ENCODE data around the gene PARN. TPM values are rescaled to one million over a fixed set of nuclear protein-coding genes. Genes with fewer than 3 reads are reported as not detected.

The PARN gene
- total RNA-seq, 3 donors from 2014 or later: 33.3 to 59.3 (median 44.2) TPM

- Histone ChIP-seq H3K36me3 (no peaks in the 10 kb centered on the region), H3K9me3 (no peaks in the 10 kb centered on the region), H3K4me3 (no peak overlapping the region), H3K27ac (no peak overlapping the region), H3K4me1 (no peaks in the 10 kb centered on the region), H3K27me3 (no peaks in the 10 kb centered on the region)
- TF ChIP-seq CTCF (IDR thresholded peaks at IDR 0.05): no peak
- no peak for TF ChIP-seq POLR2A (IDR thresholded peaks at IDR 0.05)
- TF ChIP-seq POLR2AphosphoS5 (IDR thresholded peaks at IDR 0.05): no peak
- intact Hi-C loops (cut with DNase I; ENCODE audit: low total_unique reads): no loop called here
- DNase-seq (ENCODE audit: low spot score in 2 of 2): no peak
These were observed 65.0 kb downstream of the PARN start for GRCh38 chr16:14564861-14565687.

GRCh38 chr16:14564323-14564722, 65.7 kb downstream of the PARN start:
- H3K27ac ChIP-seq: no peak overlapping the region
- H3K27me3 ChIP-seq: no peaks in the 10 kb centered on the region
- H3K4me3 ChIP-seq: no peak overlapping the region
- H3K9me3 ChIP-seq: no peaks in the 10 kb centered on the region
- H3K4me1 ChIP-seq: no peaks in the 10 kb centered on the region
- TF ChIP-seq POLR2AphosphoS5 (IDR thresholded peaks at IDR 0.05): no peak
- no peak for TF ChIP-seq POLR2A (IDR thresholded peaks at IDR 0.05)
- TF ChIP-seq CTCF (IDR thresholded peaks at IDR 0.05): no peak
- DNase-seq (ENCODE audit: low spot score in 2 of 2): no peak
- no peaks in the 10 kb centered on the region for H3K36me3 ChIP-seq
- intact Hi-C loops (cut with DNase I; ENCODE audit: low total_unique reads): no loop called here

GRCh38 chr16:14562691-14563491, 67.2 kb downstream of the PARN start:
- Histone ChIP-seq H3K9me3 (no peaks in the 10 kb centered on the region), H3K27ac (no peak overlapping the region), H3K4me3 (no peak overlapping the region), H3K27me3 (no peaks in the 10 kb centered on the region), H3K36me3 (no peaks in the 10 kb centered on the region), H3K4me1 (no peaks in the 10 kb centered on the region)
- no peak for TF ChIP-seq POLR2A (IDR thresholded peaks at IDR 0.05)
- TF ChIP-seq CTCF (IDR thresholded peaks at IDR 0.05): no peak
- intact Hi-C loops (cut with DNase I; ENCODE audit: low total_unique reads): no loop called here
- no peak for DNase-seq (ENCODE audit: low spot score in 2 of 2)

GRCh38 chr16:14560523-14560922, 69.5 kb downstream of the PARN start:
- TF ChIP-seq POLR2A (IDR thresholded peaks at IDR 0.05): no peak
- TF ChIP-seq POLR2AphosphoS5 (IDR thresholded peaks at IDR 0.05): no peak
- TF ChIP-seq CTCF (IDR thresholded peaks at IDR 0.05): no peak
- no peak for DNase-seq (ENCODE audit: low spot score in 2 of 2)
- H3K27ac ChIP-seq: no peak overlapping the region
- no peaks in the 10 kb centered on the region for H3K27me3 ChIP-seq
- no peak overlapping the region for H3K4me3 ChIP-seq
- H3K36me3 ChIP-seq: no peaks in the 10 kb centered on the region
- H3K9me3 ChIP-seq: no peaks in the 10 kb centered on the region
- intact Hi-C loops (cut with DNase I; ENCODE audit: low total_unique reads): no loop called here
- H3K4me1 ChIP-seq: no peaks in the 10 kb centered on the region

GRCh38 chr16:14559809-14560241, 70.2 kb downstream of the PARN start:
- no peaks in the 10 kb centered on the region for H3K36me3 ChIP-seq
- DNase-seq (ENCODE audit: low spot score in 2 of 2): no peak
- no peaks in the 10 kb centered on the region for H3K4me1 ChIP-seq
- no peaks in the 10 kb centered on the region for H3K27me3 ChIP-seq
- TF ChIP-seq CTCF (IDR thresholded peaks at IDR 0.05) (no peak), POLR2AphosphoS5 (IDR thresholded peaks at IDR 0.05) (no peak), POLR2A (IDR thresholded peaks at IDR 0.05) (no peak)
- H3K27ac ChIP-seq: no peak overlapping the region
- H3K9me3 ChIP-seq: no peaks in the 10 kb centered on the region
- intact Hi-C loops (cut with DNase I; ENCODE audit: low total_unique reads): no loop called here
- H3K4me3 ChIP-seq: no peak overlapping the region

Data from breast epithelium (tissue), 4 donors.